ENCODE measurements around the gene RELL1.

RELL1 gene

GRCh38 chr4:37631551-37631950 is 54.6 kb downstream of the RELL1 start:
- no peak for DNase-seq

- no peak for DNase-seq
Observed at GRCh38 chr4:37629713-37630112, 56.5 kb downstream of the RELL1 start.

- no peak for DNase-seq
Observed at GRCh38 chr4:37628977-37629609, 57.1 kb downstream of the RELL1 start.

GRCh38 chr4:37627263-37627662 is 58.9 kb downstream of the RELL1 start:
- DNase-seq, result no peak

- DNase-seq, result no peak
Observed at GRCh38 chr4:37625499-37625898, 60.7 kb downstream of the RELL1 start.

- DNase-seq, result no peak
Observed at GRCh38 chr4:37623940-37624339, 62.2 kb downstream of the RELL1 start.

GRCh38 chr4:37623125-37623524 is 63.1 kb downstream of the RELL1 start:
- DNase-seq, result no peak

GRCh38 chr4:37620176-37620575 is 66.0 kb downstream of the RELL1 start:
- no peak for DNase-seq

GRCh38 chr4:37615720-37616063 is 70.5 kb downstream of the RELL1 start:
- no peak for DNase-seq

- DNase-seq, result no peak
Observed at GRCh38 chr4:37615059-37615719, 71.0 kb downstream of the RELL1 start.

- DNase-seq, result no peak
Observed at GRCh38 chr4:37612811-37613210, 73.4 kb downstream of the RELL1 start.

- no peak for DNase-seq
Observed at GRCh38 chr4:37609626-37610025, 76.5 kb downstream of the RELL1 start.

- DNase-seq, result no peak
Observed at GRCh38 chr4:37607018-37607417, 79.2 kb downstream of the RELL1 start.

- no peak for DNase-seq
Observed at GRCh38 chr4:37605843-37606565, 80.2 kb downstream of the RELL1 start.

- no peak for DNase-seq
Observed at GRCh38 chr4:37604461-37604860, 81.7 kb downstream of the RELL1 start.

GRCh38 chr4:37603711-37604110 is 82.5 kb downstream of the RELL1 start:
- no peak for DNase-seq

- peak; percentile 6 to 15 for DNase-seq
Observed at GRCh38 chr4:37603070-37603468, 83.1 kb downstream of the RELL1 start.

- DNase-seq, result no peak
Observed at GRCh38 chr4:37602454-37603069, 83.6 kb downstream of the RELL1 start.

GRCh38 chr4:37601531-37601930 is 84.6 kb downstream of the RELL1 start:
- DNase-seq, result no peak

GRCh38 chr4:37599092-37599790 is 86.9 kb downstream of the RELL1 start:
- DNase-seq, result no peak

GRCh38 chr4:37597034-37597433 is 89.1 kb downstream of the RELL1 start:
- no peak for DNase-seq

- no peak for DNase-seq
Observed at GRCh38 chr4:37595875-37596680, 90.1 kb downstream of the RELL1 start.
